Amniotic stem cell (primary cell): ENCODE measurements around the gene TNP2.
"Not testable (repeated sequence)": the region's sequence is repeated elsewhere in the genome, so short reads cannot be mapped to it uniquely, and the experiment has no call there.

Experiments
- DNase-seq: peaks from one replicate; lab custom pipeline; 2025; lab: John Stamatoyannopoulos, UW

The TNP2 gene

DNA sequence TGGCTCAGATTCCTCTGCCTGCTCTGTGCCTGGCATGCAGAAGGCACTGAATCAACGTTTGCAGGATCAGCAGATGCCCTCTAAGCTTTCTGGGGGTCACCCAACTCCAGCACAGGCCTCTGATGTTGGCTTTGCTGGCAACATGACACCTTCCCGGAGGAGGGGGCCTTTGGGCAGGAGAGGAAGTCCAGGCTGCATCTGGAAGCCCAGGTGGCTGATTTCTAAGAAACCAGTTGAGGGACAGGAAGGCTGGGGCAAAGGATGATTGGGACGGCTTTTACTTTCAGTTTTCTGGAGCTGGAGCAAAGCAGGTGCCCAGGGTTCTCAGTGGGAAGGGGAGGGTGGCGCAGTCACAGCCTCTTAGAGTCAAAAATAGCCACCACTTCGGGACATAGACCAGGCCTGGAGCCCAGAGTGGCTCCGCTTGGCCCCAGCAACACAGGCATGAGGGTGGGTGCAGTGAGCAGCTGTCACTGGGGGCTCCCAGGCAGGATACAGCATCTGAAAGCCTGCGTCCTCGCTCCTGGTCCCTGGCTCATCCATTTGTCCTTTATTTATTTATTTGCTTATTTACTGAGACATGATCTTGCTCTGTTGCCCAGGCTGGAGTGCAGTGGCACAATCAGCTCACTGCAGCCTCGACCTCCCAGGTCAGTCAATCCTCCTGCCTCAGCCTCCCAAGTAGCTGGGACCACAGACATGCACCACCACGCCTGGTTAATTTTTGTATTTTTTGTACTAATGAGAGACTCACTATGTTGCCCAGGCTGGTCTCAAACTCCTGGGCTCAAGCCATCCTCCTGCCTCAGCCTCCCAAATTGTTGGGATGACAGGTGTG lies 28.3 kb downstream of the TNP2 start:
- DNase-seq, result no peak

DNA sequence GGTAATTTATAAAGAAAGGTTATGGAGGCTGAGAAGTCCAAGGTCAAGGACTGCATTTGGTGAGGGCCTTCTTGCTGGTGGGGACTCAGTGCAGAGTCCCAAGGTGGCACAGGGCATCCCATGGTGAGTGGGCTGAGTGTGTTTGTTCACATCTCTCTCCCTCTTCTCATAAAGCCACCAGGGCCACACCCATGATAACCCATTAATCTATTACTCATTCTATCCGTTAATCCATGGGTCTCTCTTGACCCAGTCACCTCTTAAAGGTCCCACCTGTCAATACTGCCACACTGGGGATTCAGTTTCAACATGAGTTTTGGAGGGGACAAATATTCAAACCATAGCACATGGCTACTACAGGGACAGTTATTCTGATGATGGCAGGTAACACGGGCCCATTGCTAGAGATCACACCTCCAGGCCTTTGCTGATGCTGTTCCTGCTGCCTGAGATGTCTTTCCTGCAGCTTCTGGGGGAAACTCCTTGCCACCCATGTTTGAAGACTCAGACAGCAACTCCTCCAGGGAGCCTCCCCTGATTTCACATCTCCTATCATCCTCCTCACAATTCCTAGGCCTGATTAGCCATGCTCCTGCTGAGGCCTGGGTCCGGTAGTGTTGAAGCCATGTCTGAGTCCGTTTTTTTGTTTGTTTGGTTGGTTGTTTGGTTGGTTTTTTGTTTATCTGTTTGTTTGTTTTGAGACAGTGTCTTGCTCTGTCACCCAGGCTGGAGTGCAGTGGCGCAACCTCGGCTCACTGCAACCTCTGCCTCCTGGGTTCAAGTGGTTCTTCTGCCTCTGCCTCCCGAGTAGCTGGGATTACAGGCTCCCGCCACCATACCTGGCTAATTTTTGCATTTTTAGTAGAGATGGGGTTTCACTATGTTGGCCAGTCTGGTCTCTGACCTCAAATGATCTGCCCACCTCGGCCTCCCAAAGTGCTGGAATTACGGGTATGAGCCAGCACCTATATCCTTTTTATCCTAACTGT lies 29.2 kb downstream of the TNP2 start:
- DNase-seq, result no peak

DNA sequence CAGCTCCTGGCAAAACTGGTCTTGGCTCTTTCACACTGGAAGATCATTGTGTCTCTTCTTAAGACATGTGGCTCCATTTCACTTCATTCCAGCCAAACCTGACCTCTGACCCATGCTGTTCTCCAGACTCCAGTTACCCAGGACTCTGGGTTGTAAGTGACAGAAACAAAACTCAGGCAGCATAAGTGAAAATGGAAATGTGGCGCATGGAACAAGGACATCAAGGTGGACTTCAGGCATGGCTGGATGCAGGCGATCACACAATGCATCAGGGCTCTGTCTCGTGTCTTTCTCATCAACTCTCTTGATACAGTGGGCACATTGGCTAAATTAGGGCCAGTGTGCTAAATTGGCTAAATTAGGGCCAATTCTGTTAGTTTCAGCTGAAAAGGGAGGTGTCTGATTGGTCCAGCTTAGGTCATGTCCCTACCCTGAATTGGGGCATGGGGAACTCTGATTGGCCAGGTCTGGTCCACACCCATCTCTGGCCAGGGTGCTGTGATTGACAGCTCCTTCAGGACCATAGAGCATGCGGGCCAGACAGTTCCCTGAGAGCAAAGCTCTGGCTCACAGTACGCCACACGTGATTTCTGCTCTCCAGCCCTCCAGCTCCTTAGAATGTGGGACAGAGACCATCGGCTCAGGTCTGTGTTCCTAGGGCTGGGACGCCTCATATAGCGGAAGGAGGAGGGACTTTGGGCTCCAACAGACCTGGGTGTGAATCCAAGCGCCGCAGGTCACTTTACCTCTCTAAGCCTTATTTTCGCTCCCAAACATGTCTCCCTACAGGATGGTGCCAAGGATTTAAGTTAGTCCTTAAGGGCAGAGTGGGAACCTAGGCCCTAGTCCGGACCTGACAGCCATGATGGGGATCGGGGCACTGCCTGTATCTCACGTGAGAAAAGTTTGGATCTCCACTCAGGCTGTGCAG lies 30.6 kb downstream of the TNP2 start:
- no peak for DNase-seq

DNA sequence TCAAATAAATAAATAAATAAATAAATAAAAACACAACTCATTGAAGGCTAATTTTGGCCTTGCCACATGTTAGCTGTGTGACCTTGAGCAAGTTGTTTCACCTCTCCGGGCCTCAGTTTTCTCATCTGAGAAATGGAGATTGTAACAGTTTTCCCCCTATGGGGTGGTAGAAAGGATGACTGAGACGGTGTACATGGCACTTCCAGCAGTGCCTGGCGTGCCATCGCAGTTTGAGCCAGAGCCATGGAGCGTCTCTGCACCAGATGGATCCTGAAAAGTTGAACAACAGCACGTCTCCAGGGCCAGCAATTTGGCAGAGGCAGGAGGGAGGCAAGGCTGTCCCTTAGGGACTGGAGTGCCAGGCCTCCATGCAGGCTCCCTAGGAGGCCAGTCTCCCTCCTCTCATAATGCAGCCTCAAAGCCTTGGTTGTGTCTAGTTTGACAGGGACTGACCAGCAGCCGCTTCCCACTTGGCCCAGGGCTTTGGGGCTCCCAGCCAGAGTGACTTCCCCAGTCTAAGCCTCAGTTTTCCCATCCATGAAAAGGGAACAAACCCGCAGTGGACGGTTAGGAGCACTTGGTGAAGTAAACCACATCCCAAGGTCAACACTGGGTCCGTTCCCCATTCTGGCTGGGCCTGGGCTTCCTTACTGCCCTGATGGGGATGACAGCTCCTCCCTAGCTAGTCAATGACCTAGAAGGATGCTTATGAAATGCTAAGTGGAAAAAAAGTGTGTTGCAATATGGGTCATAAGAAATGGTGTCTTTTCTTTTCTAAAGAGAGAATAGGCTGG lies 32.5 kb downstream of the TNP2 start:
- no peak for DNase-seq

DNA sequence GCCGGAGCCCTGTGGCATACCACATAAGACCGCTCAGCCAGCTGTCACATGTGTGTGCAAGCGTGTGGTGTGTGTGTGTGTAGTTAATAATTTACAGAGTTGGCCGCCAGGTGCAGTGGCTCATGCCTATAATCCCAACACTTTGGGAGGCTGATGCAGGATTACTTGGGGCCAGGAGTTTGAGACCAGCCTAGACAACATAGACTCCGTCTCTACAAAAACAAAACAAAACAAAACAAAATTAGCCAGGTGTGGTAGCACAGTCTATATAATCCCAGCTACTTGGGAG lies 33.5 kb downstream of the TNP2 start:
- no peak for DNase-seq

DNA sequence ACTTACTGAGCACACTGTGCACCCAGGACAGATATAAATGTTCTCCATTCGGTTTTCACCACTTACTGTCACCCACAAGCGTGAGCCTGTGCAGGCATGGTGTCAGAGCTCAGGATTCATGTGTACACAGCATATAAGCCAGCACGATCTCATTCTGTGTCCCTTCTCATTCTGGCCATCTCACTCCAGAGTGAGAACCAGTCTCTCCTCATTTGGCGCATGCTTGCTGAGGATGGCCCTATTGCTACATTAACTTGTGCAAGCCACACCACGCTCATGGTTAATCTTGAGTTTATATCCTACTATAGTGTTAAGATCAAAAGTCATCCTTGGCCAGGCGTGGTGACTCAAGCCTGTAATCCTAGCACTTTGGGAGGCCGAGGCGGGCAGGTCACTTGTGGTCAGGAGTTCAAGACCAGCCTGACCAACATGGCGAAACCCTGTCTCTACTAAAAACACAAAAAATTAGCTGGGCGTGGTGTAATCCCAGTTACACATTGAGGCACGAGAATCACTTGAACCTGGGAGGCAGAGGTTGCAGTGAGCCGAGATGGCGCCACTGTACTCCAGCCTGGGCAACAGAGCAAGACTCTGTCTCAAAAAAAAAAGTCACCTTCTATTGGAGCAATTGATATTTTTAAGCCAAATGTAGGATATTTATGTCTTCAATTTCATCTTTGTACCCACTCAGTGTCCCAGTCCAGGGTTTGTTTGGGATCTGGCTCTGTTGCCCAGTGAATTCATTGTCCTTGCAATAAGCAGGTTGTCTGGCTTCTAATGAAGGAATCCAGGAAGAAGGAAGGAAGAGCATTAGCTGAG lies 34.0 kb downstream of the TNP2 start:
- DNase-seq, result no peak

DNA sequence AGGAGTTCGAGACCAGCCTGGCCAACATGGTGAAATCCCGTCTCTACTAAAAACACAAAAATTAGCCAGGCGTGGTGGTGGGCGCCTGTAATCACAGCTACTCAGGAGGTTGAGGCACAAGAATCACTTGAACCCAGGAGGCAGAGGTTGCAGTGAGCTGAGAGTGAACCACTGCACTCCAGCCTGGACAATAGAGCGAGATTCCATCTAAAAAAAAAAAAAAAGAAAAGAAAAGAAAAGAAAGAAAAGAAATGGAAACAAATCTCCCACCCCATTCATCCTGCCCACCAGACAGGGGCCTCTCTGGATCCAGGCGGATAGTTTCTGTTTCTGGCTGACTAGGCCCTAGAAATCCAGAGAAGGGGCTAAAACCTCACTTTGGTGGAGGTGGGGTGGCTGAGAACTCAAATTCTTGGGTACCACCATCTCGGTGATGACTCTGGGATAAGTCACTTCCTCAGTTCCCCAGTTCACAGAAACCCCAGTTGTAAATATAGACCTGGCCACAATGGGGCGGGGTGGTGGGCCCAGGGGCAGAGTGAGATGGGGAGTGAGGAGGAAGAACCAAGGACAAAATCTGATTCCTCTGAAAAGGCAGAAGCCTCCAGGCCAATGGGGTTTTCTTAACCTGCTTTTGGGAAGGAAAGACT lies 35.3 kb downstream of the TNP2 start:
- no peak for DNase-seq

DNA sequence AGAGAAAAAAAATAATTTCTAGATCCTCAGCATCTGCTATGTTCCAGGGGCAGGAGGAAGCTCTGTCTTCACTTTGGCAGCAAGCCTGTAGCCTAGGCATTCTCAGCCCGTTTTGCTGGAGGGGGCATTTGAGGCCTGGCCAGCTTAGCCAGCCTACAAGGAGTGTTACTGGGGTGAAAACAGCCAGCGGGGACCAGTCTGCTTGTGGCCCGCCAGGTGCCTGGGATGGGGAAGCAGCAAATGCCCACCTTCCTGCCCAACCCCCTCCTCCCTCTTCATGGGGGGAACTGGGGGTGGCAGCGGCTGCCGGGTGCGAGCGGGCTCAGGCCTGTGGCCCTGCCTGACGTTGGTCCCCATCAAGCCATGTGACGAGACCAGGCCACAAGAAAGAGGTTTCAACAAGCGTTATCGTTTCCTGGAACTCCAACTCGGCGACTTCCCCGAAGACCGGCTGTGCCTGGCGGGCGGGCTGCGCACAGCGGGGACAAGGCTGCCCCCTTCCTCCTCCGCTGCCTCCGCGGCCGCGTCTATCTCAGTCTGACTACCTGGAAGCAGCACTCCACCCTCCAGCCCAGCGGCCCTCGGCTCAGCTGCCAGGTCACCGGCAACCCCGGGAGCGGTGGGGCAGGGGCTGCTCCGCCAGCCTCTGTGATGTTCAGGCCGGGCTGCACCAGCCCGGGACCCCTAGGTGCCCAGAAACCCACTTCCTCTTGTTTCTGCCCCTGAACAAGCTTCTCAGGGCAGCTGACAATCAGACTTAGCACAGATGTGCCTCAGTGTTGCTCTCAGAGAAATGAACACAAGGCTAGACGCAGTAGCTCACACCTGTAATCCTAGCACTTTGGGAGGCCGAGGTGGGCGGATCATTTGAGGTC lies 36.0 kb downstream of the TNP2 start:
- no peak for DNase-seq

DNA sequence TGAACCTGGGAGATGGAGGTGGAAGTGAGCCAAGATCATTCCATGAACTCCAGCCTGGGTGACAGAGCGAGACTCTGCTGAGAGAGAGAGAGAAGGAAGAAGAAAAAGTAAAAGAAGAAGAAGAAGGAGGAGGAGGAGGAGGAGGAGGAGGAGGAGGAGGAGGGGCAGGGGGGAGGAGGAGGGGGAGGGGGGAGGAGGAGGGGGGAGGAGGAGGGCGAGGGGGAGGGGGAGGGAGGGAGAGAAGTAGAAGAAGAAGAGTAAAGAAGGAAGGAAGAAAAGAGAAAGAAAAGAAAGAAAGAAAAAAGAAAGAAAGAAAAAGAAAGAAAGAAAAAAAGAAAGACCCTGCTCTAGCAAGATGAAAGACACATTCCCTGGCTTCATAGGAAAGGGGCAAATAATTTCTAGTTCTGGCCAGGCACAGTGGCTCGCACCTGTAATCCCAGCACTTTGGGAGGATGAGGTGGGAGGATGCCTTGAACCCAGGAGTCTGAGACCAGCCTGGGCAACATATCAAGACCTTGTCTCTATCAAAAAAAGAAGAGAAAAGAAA lies 36.7 kb downstream of the TNP2 start:
- no peak for DNase-seq

DNA sequence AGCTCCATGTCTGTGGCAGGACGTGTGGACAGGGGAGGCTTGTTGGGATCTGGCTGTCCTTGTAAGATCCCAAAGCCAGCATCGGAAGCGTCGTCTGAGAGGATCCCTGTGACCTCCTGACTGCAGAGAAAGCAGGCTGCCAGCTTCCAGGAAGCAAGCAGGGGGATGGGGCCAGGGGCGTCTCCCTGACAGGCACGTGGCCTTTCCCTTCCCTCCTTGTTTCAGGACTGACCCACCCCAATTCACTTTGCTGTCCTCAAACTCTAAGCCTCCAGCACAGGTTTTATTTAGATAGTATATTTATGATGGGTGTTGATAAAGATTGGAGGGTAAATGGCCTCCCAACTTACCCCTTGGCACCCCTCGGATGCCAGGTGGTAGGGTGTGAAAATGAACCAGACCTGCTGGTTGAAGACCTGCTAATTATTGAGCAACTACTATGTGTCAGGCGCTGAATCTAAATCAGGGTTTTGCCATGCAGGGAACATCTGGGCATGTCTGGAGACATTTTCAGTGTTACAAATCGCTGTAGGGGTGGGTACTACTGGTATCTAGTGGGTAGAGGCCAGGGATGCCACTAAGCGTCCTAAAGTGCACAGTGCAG lies 37.7 kb downstream of the TNP2 start:
- DNase-seq, result no peak

DNA sequence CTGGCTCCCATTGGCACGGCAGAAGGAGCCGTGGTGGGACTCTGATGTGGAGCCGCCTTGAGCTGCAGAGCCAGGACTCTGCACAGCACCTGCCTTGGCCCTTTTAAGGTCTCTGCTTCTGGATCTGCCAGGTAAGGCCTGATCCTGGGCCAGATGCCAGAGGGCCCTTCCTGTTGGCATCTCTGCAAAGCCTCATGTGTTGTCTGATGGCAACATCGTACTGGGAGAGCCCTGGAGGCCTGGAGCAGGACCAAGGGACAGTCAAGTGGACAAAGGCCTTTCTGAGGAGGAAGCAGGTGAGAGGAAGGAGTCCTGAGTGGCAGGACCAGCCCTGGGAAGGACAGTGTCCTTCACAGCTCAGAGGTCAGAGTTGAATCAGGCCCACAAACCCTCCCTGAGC lies 39.2 kb downstream of the TNP2 start:
- DNase-seq, result no peak

DNA sequence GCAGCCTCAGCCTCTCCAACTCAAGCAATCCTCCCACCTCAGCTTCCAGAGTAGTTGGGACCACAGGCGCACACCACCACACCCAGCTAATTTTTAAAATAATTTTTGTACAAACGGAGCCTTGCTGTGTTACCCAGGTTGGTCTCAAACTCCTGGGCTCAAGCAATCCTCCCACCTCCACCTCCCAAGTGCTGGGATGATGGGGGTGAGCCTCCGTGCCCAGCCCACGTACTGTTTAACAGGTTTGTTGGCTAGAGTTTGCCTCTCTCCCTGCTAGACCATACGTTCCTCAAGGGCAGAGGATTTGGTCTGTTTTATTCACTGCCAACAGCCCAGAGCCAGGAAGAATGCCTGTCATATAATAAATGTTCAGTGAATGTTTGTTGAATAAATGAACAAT lies 39.7 kb downstream of the TNP2 start:
- DNase-seq, result no peak

DNA sequence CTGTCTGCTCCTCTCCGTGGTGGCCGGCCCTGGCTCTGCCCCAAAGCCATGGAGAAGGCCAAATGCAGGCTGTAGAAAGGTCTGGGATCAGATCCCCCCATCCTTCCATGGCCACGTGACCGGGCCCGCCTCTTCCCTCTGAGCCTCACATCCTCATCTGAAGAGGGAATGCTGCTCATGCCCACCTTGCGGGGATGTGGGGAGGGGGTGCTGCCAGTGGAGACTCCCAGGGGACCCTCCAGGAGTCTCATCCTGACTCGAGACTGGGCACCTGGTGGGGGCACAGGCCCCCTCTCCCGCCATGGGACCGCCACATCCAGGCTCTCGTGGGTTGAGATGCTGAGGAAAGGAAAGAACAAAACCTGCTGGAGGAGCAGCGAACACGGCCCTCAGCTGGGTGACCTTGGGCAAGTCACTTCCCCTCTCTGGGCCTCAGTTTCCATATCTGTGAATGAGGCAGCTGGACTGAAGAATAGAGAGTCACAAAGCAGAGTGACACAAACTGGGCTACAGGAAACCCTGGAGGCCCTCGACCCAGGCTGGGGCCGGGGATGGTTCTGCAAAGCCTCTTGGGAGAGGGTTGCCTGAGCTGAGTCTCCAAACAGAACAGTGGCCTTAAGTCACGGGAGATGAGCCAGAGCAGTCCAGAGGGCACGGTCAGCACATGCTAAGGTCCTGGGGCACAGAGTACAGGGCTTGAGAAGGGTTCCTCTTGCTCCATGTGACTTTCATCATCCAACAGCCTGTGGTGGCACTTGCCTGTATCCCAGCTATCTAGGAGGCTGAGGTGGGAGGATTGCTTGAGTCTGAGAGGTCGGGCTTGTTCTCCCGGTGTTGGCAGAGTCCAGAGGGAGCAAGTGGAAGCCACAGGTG lies 43.2 kb downstream of the TNP2 start:
- no peak for DNase-seq

DNA sequence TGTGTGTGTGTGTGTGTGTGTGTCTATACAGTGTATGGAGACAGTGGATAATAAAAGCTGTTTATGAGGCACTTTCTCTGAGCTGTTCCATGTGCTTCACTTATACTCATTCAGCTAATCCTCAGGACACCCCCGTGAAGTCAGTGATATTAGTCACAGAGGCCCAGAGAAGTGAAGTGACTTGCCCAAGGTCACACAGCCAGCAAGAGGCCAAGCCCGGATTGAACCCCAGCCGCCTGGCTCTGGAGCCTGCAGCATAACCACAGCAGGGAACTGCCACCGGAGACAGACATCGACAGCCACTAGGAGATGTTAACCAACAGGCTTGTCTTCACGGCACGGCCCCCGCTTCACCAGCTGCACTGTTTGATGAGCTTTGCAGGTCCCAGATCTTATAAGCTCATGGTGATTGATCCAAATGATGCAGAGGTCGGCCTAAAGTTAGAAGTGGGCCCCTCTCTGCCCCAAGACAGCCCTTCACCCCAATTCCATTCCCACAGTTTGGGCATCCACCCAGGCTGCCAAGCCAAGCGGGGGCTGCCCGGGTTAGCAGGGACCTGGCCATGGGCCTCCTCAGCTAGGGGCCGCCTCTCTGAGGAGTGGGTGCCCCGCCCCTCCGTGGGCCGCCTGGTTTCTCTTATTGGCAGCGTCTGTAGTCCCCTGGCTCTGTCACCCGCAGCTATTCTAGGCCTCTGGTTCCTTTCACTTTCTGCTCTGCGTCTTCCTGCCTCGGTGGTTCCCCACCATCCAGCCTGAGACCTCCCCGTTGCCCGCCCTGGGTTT lies 44.0 kb downstream of the TNP2 start:
- DNase-seq, result no peak

DNA sequence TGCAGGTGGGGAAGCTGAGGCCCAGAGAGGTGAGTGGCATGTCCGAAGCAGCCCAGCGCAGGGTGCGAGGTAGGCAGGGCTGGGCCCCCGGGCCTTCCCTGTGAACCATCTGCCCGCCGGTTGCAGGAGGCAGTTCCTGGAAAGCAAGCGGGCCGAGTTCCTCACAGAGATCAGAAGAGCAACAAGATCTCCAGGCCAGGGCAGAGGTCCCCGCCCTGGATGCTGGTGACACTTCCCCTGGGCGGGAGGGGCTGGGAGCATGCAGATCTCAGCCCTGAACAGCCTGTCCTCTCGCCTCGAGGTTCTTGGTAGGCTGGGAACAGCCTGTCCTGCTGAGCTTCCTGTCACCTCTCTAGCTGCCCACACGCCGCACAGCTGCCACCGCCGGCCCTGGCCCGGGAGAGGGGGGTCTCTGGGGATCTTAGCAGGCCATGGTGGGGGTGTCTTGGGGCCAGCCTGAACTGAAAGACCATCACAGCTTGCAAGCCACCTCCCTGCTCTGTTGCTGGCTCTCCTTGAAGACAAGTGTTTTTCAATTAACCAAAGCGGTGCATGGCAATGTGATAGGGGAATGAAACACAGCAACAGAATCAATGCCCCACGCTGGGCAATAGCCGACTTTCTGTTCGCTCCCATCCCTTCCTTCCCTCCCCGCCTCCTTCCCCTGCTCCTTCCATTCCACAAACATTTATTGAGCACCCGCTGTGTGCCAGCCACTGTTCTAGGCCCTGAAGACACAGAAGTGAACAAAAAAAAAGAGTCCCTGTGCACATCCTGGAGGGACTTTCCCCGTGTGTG lies 44.8 kb downstream of the TNP2 start:
- no peak for DNase-seq

DNA sequence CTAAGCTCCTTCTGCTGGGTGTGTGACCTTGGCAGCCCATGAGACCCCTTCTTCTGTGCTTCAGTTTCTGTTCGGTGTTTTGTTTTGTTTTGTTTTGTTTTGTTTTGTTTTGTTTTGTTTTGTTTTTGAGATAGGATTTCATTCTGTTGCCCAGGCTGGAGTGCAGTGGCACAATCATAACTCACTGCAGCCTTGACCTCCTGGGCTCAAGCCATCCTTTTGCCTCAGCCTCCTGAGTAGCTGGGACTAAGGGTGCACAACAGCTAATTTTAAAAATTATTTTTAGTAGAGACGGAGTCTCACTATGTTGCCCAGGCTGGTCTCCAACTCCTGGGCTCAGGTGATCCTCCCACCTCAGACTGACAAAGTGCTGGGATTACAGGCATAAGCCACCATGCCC lies 48.6 kb downstream of the TNP2 start:
- not testable (repeated sequence) for DNase-seq
